ENCODE data around the gene CEP295NL.
A peak's percentile ranks its signal among the peaks of the same experiment; 100 is the strongest.
"Not testable (repeated sequence)": the region's sequence is repeated elsewhere in the genome, so short reads cannot be mapped to it uniquely, and the experiment has no call there.

The CEP295NL gene

GRCh38 chr17:78875363-78876093 lies 27.5 kb downstream of the CEP295NL start:
- TF ChIP-seq CTCF (IDR thresholded peaks at IDR 0.05; ENCODE audit: unreplicated experiment in 3 of 3), result no peak
- peaks cover 24% of the 10 kb centered on the region for H3K36me3 Mint-ChIP-seq (ENCODE audit: low read depth)
- H3K9me3 Mint-ChIP-seq, result no peaks in the 10 kb centered on the region
- peak overlapping the region in 2 of 3 experiments; percentile 23 to 64 for H3K27ac Mint-ChIP-seq
- H3K27me3 Mint-ChIP-seq (ENCODE audit: low read depth), result peaks cover 3% of the 10 kb centered on the region
- H3K4me3 Mint-ChIP-seq, result no peak overlapping the region
- H3K4me1 Mint-ChIP-seq, result peaks cover 56% of the 10 kb centered on the region

- H3K9me3 Mint-ChIP-seq, result no peaks in the 10 kb centered on the region
- H3K4me1 Mint-ChIP-seq, result peaks cover 40% of the 10 kb centered on the region
- TF ChIP-seq CTCF (IDR thresholded peaks at IDR 0.05; ENCODE audit: unreplicated experiment in 3 of 3), result no peak
- H3K27me3 Mint-ChIP-seq (ENCODE audit: low read depth), result peaks cover 3% of the 10 kb centered on the region
- H3K4me3 Mint-ChIP-seq, result no peak overlapping the region
- peak overlapping the region in 1 of 3 experiments; percentile 27 for H3K27ac Mint-ChIP-seq
- H3K36me3 Mint-ChIP-seq (ENCODE audit: low read depth), result peaks cover 38% of the 10 kb centered on the region
Measured at GRCh38 chr17:78873519-78874340, 29.3 kb downstream of the CEP295NL start.

GRCh38 chr17:78872486-78872885 lies 30.5 kb downstream of the CEP295NL start:
- Mint-ChIP-seq H3K36me3 (ENCODE audit: low read depth) (peaks cover 42% of the 10 kb centered on the region), H3K9me3 (no peaks in the 10 kb centered on the region), H3K4me3 (no peak overlapping the region), H3K27me3 (ENCODE audit: low read depth) (peaks cover 3% of the 10 kb centered on the region), H3K27ac (no peak overlapping the region), H3K4me1 (peaks cover 33% of the 10 kb centered on the region)
- TF ChIP-seq CTCF (IDR thresholded peaks at IDR 0.05; ENCODE audit: unreplicated experiment in 3 of 3), result no peak

GRCh38 chr17:78870621-78871020 lies 32.4 kb downstream of the CEP295NL start:
- Mint-ChIP-seq H3K4me3 (no peak overlapping the region), H3K4me1 (peaks cover 21% of the 10 kb centered on the region), H3K27me3 (ENCODE audit: low read depth) (peaks cover 3% of the 10 kb centered on the region), H3K36me3 (ENCODE audit: low read depth) (peaks cover 41% of the 10 kb centered on the region), H3K27ac (no peak overlapping the region), H3K9me3 (no peaks in the 10 kb centered on the region)
- no peak for TF ChIP-seq CTCF (IDR thresholded peaks at IDR 0.05; ENCODE audit: unreplicated experiment in 3 of 3)

DNA sequence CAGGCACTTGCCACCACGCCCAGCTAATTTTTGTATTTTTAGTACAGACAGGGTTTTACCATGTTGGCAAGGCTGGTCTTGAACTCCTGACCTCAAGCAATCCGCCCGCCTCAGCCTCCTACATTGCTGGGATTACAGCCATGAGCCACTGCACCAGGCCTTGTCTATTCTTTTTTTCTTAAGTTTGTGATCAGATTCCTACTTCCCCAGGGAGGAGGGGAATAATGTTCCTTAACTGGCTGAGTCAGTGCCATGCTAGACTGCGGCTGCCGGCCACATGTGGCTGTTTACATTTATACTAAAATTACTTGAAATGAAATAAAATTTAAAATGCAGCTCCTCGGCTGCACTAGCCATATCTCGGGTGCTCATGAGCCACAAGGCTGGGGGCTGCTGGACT lies 34.6 kb downstream of the CEP295NL start:
- no peak for TF ChIP-seq CTCF (IDR thresholded peaks at IDR 0.05; ENCODE audit: unreplicated experiment in 3 of 3)
- Mint-ChIP-seq H3K4me1 (peaks cover 2% of the 10 kb centered on the region), H3K9me3 (no peaks in the 10 kb centered on the region), H3K27me3 (ENCODE audit: low read depth) (no peaks in the 10 kb centered on the region), H3K27ac (no peak overlapping the region), H3K36me3 (ENCODE audit: low read depth) (peaks cover 38% of the 10 kb centered on the region), H3K4me3 (no peak overlapping the region)

- H3K9me3 Mint-ChIP-seq; H3K27ac Mint-ChIP-seq; H3K4me1 Mint-ChIP-seq; H3K4me3 Mint-ChIP-seq; H3K27me3 Mint-ChIP-seq (ENCODE audit: low read depth): not testable (repeated sequence)
- peaks cover 39% of the 10 kb centered on the region for H3K36me3 Mint-ChIP-seq (ENCODE audit: low read depth)
Measured at GRCh38 chr17:78867046-78867445, 36.0 kb downstream of the CEP295NL start.
